ENCODE data around the gene SEC14L5.

Gene SEC14L5

GRCh38 chr16:5008311-5008731 is 50.2 kb downstream of the SEC14L5 start:
- in situ Hi-C loops (cut with MboI; ENCODE audit: low sequenced_read_pairs) = no loop called here

GRCh38 chr16:5010576-5011329 is 52.6 kb downstream of the SEC14L5 start:
- in situ Hi-C loops (cut with MboI; ENCODE audit: low sequenced_read_pairs) = no loop called here

GRCh38 chr16:5011637-5012036 is 53.5 kb downstream of the SEC14L5 start:
- in situ Hi-C loops (cut with MboI; ENCODE audit: low sequenced_read_pairs) = no loop called here

- in situ Hi-C loops (cut with MboI; ENCODE audit: low sequenced_read_pairs) = no loop called here
These were observed 54.8 kb downstream of the SEC14L5 start for GRCh38 chr16:5012887-5013286.

- in situ Hi-C loops (cut with MboI; ENCODE audit: low sequenced_read_pairs) = no loop called here
These were observed 57.2 kb downstream of the SEC14L5 start for GRCh38 chr16:5015351-5015750.

GRCh38 chr16:5015887-5016286 is 57.8 kb downstream of the SEC14L5 start:
- in situ Hi-C loops (cut with MboI; ENCODE audit: low sequenced_read_pairs) = no loop called here

- in situ Hi-C loops (cut with MboI; ENCODE audit: low sequenced_read_pairs) = no loop called here
These were observed 59.0 kb downstream of the SEC14L5 start for GRCh38 chr16:5016967-5017677.

- in situ Hi-C loops (cut with MboI; ENCODE audit: low sequenced_read_pairs) = no loop called here
These were observed 59.5 kb downstream of the SEC14L5 start for GRCh38 chr16:5017678-5017969.

- in situ Hi-C loops (cut with MboI; ENCODE audit: low sequenced_read_pairs) = no loop called here
These were observed 60.7 kb downstream of the SEC14L5 start for GRCh38 chr16:5018793-5019192.

- in situ Hi-C loops (cut with MboI; ENCODE audit: low sequenced_read_pairs) = no loop called here
These were observed 61.6 kb downstream of the SEC14L5 start for GRCh38 chr16:5019775-5020174.

GRCh38 chr16:5020551-5020950 is 62.4 kb downstream of the SEC14L5 start:
- in situ Hi-C loops (cut with MboI; ENCODE audit: low sequenced_read_pairs) = no loop called here

- in situ Hi-C loops (cut with MboI; ENCODE audit: low sequenced_read_pairs) = no loop called here
These were observed 64.4 kb downstream of the SEC14L5 start for GRCh38 chr16:5022521-5022920.

- in situ Hi-C loops (cut with MboI; ENCODE audit: low sequenced_read_pairs) = no loop called here
These were observed 66.5 kb downstream of the SEC14L5 start for GRCh38 chr16:5024632-5025031.

- in situ Hi-C loops (cut with MboI; ENCODE audit: low sequenced_read_pairs) = no loop called here
These were observed 67.1 kb downstream of the SEC14L5 start for GRCh38 chr16:5025171-5025632.

GRCh38 chr16:5026664-5027063 is 68.5 kb downstream of the SEC14L5 start:
- in situ Hi-C loops (cut with MboI; ENCODE audit: low sequenced_read_pairs) = no loop called here

GRCh38 chr16:5027086-5027485 is 69.0 kb downstream of the SEC14L5 start:
- in situ Hi-C loops (cut with MboI; ENCODE audit: low sequenced_read_pairs) = no loop called here

GRCh38 chr16:5027575-5028235 is 69.6 kb downstream of the SEC14L5 start:
- in situ Hi-C loops (cut with MboI; ENCODE audit: low sequenced_read_pairs) = no loop called here

GRCh38 chr16:5028950-5029475 is 70.9 kb downstream of the SEC14L5 start:
- in situ Hi-C loops (cut with MboI; ENCODE audit: low sequenced_read_pairs) = no loop called here

- in situ Hi-C loops (cut with MboI; ENCODE audit: low sequenced_read_pairs) = no loop called here
These were observed 72.2 kb downstream of the SEC14L5 start for GRCh38 chr16:5030251-5030870.

GRCh38 chr16:5031601-5032000 is 73.5 kb downstream of the SEC14L5 start:
- in situ Hi-C loops (cut with MboI; ENCODE audit: low sequenced_read_pairs) = no loop called here

- in situ Hi-C loops (cut with MboI; ENCODE audit: low sequenced_read_pairs) = no loop called here
These were observed 74.6 kb downstream of the SEC14L5 start for GRCh38 chr16:5032748-5033167.

All from HL-60/S4 (cell line).